22Rv1 (cell line): ENCODE results near the gene NUP133.
"Not testable (repeated sequence)": the region's sequence is repeated elsewhere in the genome, so short reads cannot be mapped to it uniquely, and the experiment has no call there.

Experiments
- CTCF ChIP-seq: fragments of 450-650 bp; IDR thresholded peaks from 2 replicates; pipeline ENCODE4 v1.5.1; 2017; ENCODE audit warnings: mild to moderate bottlenecking
- ZFX ChIP-seq: fragments of 450-650 bp; IDR thresholded peaks from 2 replicates; pipeline ENCODE4 v1.6.1; 2017; ENCODE audit warnings: antibody characterized with exemption, borderline replicate concordance

GRCh38 chr1:229511201-229511600 lies 3.1 kb upstream of the NUP133 start:
- TF ChIP-seq CTCF, ZFX: not testable (repeated sequence)
